ENCODE measurements around the gene ANKRD13B.

Gene ANKRD13B

GRCh38 chr17:29581583-29582253, 11.2 kb upstream of the ANKRD13B start:
- DNase-seq (ENCODE audit: low read depth in 2 of 2), result no peak

- DNase-seq (ENCODE audit: low read depth in 2 of 2), result no peak
Observed at GRCh38 chr17:29582254-29582765, 10.6 kb upstream of the ANKRD13B start.

GRCh38 chr17:29582772-29583171, 10.2 kb upstream of the ANKRD13B start:
- DNase-seq (ENCODE audit: low read depth in 2 of 2), result no peak

- DNase-seq (ENCODE audit: low read depth in 2 of 2), result no peak
Observed at GRCh38 chr17:29583324-29584248, 9.3 kb upstream of the ANKRD13B start.

- DNase-seq (ENCODE audit: low read depth in 2 of 2), result no peak
Observed at GRCh38 chr17:29584452-29585079, 8.4 kb upstream of the ANKRD13B start.

- no peak for DNase-seq (ENCODE audit: low read depth in 2 of 2)
Observed at GRCh38 chr17:29585080-29585751, 7.7 kb upstream of the ANKRD13B start.

- DNase-seq (ENCODE audit: low read depth in 2 of 2), result no peak
Observed at GRCh38 chr17:29586676-29587469, 6.1 kb upstream of the ANKRD13B start.

GRCh38 chr17:29587591-29587990, 5.3 kb upstream of the ANKRD13B start:
- no peak for DNase-seq (ENCODE audit: low read depth in 2 of 2)

- DNase-seq (ENCODE audit: low read depth in 2 of 2), result no peak
Observed at GRCh38 chr17:29588017-29588561, 4.8 kb upstream of the ANKRD13B start.

- peak in 1 of 2 donors; percentile 27 for DNase-seq (ENCODE audit: low read depth in 2 of 2)
Observed at GRCh38 chr17:29588562-29589411, 4.1 kb upstream of the ANKRD13B start.

GRCh38 chr17:29589524-29590410, 3.2 kb upstream of the ANKRD13B start, which contains the start of gene GIT1:
Gene GIT1, minus strand, starts transcription at chr17:29589648. Its CDS starts 270 bp downstream, at chr17:29589378.
- DNase-seq (ENCODE audit: low read depth in 2 of 2), result peak in 1 of 2 donors; percentile 81

- no peak for DNase-seq (ENCODE audit: low read depth in 2 of 2)
Observed at GRCh38 chr17:29590411-29591145, 2.4 kb upstream of the ANKRD13B start.

GRCh38 chr17:29591146-29591736, 1.7 kb upstream of the ANKRD13B start:
- DNase-seq (ENCODE audit: low read depth in 2 of 2), result peak in 1 of 2 donors; percentile 36

- DNase-seq (ENCODE audit: low read depth in 2 of 2), result peak; percentile 66 to 80
Observed at GRCh38 chr17:29591737-29592608, 959 bp upstream of the ANKRD13B start.

GRCh38 chr17:29593591-29594518, 923 bp downstream of the ANKRD13B start:
- DNase-seq (ENCODE audit: low read depth in 2 of 2), result peak in 1 of 2 donors; percentile 27
